Erythroblast (primary cell): ENCODE measurements around the gene BORA.

Source experiments
- GATA1 ChIP-seq: IDR thresholded peaks from 2 replicates; pipeline ENCODE4 v1.6.1; 2011; ENCODE audit warnings: low read depth, mild to moderate bottlenecking, control low read depth, low read length, moderate library complexity
- POLR2A ChIP-seq: IDR thresholded peaks from 2 replicates; pipeline ENCODE4 v1.6.1; 2011; ENCODE audit warnings: mild to moderate bottlenecking, low read length

DNA sequence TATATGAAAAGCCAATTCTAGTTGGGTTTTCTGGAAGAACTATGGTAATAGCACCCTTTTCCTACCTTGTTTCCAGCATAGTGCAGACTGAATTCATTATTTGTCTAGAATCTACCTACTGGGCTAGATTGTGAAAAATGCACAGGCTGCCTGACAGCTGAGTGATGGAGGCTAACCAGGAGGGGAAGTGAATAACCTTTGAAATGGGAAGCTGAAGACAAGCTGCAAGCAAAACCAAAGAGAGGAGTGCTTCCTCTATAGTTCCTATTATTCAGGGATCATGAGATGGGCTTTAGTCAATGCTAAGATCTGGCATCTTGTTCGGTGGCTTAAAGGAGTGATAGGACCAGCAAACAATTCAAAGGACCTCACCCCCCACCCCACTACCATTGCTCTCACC, 27.2 kb upstream of the BORA start:
- TF ChIP-seq POLR2A: no peak
- no peak for TF ChIP-seq GATA1
